Middle frontal gyrus (tissue), 1 donor: Measurements from ENCODE around the gene DNAJC28.
"Not testable (repeated sequence)": the region's sequence is repeated elsewhere in the genome, so short reads cannot be mapped to it uniquely, and the experiment has no call there.

Source experiments
- DNase-seq: peaks from one replicate; pipeline ENCODE4 v3.0.0-alpha.2; 2015; ENCODE audit warnings: low spot score; ENCODE audit errors: extremely low spot score

Gene DNAJC28

GRCh38 chr21:33481314-33481943 lies 10.1 kb downstream of the DNAJC28 start:
- no peak for DNase-seq

- no peak for DNase-seq
Measured at GRCh38 chr21:33480481-33481103, 10.9 kb downstream of the DNAJC28 start.

DNA sequence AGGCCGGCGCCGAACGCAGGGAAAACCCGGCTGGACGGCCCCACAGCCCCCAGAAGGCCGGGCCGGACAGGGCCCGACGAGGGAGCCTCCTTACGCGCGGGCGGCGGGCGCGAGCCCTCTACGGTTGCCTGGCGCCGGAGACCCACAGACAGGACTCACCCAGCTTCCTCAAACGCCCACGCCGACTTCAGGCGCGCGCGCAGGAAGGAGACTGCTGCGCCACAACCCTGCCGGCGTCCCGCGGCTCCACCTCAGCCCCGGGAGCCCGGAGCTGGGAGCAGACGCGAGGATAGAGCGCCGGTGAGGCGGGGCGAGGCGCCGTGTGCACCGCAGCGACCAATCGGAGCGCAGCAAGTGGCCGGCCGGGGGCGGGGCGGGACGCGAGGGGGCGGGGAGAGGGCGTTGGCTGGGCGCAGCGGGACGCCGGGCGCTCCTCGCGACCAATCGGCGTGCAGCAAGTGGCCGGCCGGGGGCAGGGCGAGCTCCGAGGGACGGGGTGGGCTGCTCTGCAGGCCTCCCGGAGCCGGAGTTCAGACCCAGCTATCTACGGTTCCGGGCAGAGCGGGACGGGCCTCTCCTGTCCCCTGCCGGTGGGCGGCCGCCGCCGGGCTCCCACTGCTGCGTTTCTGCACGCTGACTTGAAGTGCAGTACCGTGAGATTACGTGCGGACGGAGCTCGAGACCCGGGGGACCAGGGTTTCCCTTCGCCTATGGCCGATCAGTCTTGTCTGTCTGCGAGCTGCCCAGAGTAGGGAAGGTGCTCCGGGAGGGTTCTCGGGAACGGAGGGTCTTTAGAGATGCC lies 11.6 kb downstream of the DNAJC28 start, which contains the start of gene TMEM50B:
Gene TMEM50B, minus strand, starts transcription at position 296 of the 802 bp plus-strand sequence. CDS start 11,089 bp downstream, outside the sequence.
- peak; percentile 91 for DNase-seq

GRCh38 chr21:33478935-33479678 lies 12.4 kb downstream of the DNAJC28 start:
- no peak for DNase-seq

GRCh38 chr21:33478182-33478581 lies 13.3 kb downstream of the DNAJC28 start:
- DNase-seq, result no peak

GRCh38 chr21:33477066-33477465 lies 14.4 kb downstream of the DNAJC28 start:
- DNase-seq, result no peak

DNA sequence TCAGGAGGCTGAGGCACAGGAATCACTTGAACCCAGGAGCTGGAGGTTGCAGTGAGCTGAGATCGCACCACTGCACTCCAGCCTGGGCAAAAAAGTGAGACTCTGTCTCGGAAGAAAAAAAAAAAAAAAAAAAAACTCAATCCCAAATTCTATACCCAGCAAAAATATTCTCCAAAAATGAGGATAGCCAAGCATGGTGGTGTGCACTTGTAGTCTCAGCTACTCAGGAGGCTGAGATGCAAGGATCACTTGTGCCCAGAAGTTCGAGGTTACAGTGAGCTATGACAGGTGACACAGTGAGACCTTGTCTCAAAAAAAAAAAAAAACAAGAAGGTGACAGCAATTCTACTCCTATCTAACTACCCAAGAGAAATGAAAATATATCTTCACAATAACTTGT lies 18.2 kb downstream of the DNAJC28 start:
- DNase-seq, result no peak

GRCh38 chr21:33470701-33471100 lies 20.8 kb downstream of the DNAJC28 start:
- no peak for DNase-seq

GRCh38 chr21:33469183-33469582 lies 22.3 kb downstream of the DNAJC28 start:
- DNase-seq, result not testable (repeated sequence)

DNA sequence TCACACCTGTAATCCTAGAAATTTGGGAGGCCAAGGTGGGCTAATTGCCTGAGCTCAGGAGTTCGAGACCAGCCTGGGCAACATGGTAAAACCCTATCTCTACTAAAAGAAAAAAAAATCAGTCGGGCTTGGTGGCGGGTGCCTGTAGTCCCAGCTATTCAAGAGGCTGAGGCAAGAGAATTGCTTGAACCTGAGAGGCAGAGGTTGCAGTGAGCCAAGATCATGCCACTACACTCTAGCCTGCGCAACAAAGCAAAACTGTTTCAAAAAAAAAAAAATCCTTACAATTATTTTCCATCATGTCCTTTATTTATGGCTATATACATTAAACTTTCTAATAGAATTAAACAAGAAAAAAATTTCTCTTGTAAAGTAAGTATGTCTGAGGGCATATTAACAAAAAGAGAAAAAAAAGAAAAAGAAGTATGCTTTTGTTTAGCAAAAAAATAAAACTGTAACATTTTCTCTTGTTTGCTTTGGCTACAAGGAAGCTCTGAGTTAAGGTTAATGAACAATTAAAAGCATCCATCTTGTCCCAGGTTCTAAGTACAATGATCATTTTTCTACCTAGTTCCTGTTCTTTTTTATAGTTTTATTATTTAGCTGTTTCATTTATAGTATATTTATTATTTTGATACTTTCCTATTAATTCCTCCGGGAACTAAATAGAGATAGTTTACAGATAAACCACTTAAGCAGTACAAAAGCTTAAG lies 29.8 kb downstream of the DNAJC28 start:
- DNase-seq, result no peak

DNA sequence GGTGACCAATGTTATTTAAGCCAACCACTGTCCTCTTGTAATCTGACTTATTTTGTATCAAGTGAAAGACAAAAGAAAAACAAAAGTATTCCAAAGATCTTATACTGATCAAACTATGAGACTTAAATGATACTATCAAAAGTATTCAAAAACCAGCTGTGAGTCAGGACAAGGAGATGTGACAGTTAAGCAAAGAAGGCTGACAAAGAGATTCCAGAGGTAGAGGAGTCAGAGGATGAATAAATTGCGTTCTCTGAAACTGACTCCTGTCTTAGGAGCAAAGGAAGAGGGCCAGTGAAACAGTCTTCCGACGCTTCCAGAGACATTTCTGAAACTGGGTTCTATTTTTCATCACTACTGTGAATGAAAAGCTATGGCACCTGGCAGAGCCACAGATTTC lies 32.7 kb downstream of the DNAJC28 start:
- no peak for DNase-seq

GRCh38 chr21:33455686-33456446 lies 35.6 kb downstream of the DNAJC28 start:
- DNase-seq, result no peak

DNA sequence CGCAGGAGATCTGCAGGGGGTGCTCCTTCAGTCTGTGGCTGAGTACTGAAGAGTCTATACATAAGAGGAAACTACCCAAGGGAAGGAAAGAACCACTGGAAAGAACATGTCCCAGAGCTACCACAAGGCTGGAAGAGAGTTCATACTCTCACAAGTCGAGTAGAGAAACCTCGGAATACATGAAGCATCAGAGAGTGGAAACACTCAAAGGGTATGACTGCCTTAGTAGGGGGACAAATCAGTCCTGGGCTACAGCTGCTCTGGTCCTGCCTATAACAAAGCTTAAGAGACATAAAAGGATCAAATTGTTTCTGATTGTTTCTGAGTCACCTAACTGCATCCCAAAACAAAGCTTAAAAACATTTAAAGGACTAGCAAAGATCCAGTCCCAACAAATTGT lies 39.2 kb downstream of the DNAJC28 start:
- DNase-seq, result no peak

DNA sequence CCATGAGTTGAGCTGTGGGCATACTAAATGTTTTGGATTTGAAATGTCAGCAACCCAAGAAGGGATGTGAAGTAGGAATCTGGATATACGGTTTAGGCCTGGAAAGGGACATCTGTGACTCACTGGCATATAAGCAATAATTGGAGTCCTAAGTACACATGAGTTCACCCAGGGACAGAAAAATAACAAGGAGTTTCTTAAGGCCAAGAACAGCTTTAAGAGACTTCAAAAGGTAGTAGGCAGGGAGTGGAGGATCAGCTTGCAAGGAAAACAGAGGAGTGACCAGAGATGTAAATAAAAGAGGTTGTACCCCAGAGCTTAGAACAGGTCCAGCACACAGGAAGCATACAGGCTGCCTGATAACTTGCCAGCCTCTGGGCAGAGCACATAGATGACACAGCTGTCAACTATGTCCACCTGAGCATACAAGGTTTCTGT lies 39.9 kb downstream of the DNAJC28 start:
- DNase-seq, result no peak

DNA sequence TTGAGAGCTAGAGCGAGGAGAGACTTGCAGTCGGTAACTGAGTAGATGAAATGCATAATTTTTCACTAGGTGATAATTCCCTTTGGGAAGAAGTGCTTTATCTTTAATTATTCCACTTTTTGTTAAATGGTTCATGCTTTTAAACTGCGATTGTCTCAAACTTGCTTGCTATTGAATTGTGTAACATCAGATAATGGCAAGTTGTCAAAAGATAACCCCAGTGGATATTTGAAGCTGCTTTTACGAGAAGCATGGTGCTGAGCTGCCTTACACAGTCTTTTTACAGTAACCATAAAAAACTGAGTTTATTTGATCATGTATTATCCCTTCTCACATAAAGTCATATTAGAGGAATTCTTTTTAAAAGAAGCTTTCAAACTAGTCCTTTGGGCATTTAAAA lies 41.9 kb downstream of the DNAJC28 start:
- DNase-seq, result no peak

DNA sequence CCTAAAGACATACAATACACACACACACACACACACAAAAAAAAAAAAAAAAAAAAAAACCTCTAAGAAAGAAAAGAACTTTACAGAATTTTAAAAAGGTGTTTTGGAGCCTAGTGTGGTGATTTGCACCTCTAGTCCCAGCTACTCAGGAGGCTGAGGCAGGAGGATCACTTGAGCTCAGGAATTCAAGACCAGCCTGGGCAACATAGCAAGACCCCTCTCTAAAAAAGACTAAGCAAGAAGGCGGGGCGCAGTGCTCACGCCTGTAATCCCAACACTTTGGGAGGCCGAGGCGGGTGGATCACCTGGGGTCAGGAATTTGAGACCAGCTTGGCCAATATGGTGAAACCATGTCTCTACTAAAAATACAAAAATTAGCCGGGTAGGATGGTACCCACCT lies 44.9 kb downstream of the DNAJC28 start:
- not testable (repeated sequence) for DNase-seq

DNA sequence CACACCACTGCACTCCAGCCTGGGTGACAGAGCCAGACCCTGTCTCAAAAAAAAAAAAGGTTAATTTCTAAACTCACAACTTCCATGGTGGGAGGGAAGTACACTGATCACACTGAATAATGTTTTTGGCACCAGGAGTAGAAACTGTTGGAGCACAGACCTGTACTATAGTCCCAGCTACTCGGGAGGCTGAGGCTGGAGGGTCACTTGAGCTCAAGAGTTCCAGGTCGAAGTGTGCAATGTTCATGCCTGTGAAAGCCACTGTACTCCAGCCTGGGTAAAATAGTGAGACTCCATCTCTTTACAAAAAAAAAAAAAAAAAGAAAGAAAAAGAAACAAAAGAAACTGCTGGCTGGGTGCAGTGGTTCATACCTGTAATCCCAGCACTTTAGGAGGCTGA lies 47.0 kb downstream of the DNAJC28 start:
- DNase-seq, result no peak

DNA sequence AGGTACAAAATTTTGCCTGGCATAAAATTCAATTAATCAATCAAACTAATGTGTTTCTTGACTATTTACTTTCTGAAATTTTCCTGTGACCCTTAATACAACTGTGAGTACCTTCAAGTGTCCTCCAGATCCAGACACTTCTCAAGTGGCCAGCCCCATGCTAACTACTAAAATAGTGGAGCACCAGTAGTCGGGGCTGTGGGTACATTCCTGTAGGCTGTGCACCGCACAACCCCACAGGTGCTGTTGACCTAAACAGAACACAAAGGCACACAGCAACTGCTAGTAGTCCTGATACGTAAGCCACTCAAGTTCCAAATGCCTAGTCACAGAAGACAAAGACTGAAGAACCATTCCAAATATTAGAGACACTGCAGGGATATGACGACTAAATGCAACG lies 48.3 kb downstream of the DNAJC28 start:
- no peak for DNase-seq

DNA sequence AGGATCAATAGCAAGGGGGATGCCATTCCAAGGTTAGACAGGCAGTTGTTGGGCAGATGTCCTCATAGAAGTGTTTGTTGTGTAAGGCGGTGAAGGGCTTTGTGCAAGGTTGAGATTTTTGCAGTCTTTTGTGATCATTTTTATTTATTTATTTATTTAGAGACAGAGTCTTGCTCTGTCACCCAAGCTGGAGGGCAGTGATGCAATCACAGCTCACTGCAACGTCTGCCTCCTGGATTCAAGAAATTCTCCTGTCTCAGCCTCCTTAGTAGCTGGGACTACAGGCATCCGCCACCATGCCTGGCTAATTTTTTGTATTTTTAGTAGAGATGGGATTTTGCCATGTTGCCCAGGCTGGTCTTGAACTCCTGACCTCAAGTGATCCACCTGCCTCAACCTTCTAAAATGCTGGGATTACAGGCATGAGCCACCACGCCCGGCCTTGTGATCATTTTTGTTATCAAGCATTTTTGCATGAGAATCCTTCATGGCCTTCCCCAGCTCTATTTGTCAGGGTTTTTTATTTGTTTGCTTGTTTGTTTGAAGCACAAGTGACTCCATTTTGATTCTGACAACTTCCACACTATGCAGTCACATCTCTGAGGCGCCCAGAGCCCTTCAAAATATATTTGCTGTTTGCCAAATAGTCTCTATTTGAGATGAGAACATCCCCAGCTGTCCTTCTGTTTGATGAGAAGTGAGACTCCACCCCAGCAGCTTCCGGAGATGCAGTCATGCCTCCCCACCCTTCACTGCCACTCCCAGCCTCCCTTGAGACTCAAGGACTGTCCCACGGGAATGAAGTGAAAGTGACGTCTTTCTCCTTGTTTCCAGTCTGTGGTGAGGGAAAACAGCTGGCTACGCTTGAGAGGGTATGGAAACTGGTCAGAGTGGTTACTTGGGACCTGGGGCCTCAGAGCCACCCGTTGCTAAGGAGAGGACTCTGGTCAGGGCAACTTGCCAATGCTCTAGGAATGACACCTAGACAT lies 49.7 kb downstream of the DNAJC28 start:
- DNase-seq, result no peak
